H9 (cell line): ENCODE data around the gene SP4. TPM values are rescaled to one million over a fixed set of nuclear protein-coding genes. Genes with fewer than 3 reads are reported as not detected.

Experiments used
- DNase-seq: peaks from one replicate; pipeline ENCODE4 v3.0.0-alpha.2; 2017
- H2AFZ ChIP-seq: one replicate; pipeline ENCODE4 v1.6.1; 2013; ENCODE audit warnings: mild to moderate bottlenecking, low read length, control low read depth, moderate library complexity
- H2AK5ac ChIP-seq: 2 replicates; pipeline ENCODE4 v1.6.1; 2013; ENCODE audit warnings: low read length, control low read depth, mixed read lengths; ENCODE audit not compliant: insufficient read length
- H2BK120ac ChIP-seq: one replicate; pipeline ENCODE4 v1.6.1; 2013; ENCODE audit warnings: low read depth, mild to moderate bottlenecking, low read length, control low read depth, inconsistent platforms; ENCODE audit not compliant: poor library complexity, severe bottlenecking
- H2BK12ac ChIP-seq: 2 replicates; pipeline ENCODE4 v1.6.1; 2013; ENCODE audit warnings: low read length, control low read depth, mixed read lengths, low read depth; ENCODE audit not compliant: insufficient read length
- H2BK15ac ChIP-seq: 2 replicates; pipeline ENCODE4 v1.6.1; 2013; ENCODE audit warnings: low read depth, low read length, control low read depth
- H2BK20ac ChIP-seq: one replicate; pipeline ENCODE4 v1.6.1; 2013; ENCODE audit warnings: low read depth, mild to moderate bottlenecking, low read length, control low read depth, inconsistent platforms; ENCODE audit not compliant: poor library complexity, severe bottlenecking
- H2BK5ac ChIP-seq: 2 replicates; pipeline ENCODE4 v1.6.1; 2013; ENCODE audit warnings: low read length, control low read depth, mixed read lengths; ENCODE audit not compliant: insufficient read length
- H3K14ac ChIP-seq: 2 replicates; pipeline ENCODE4 v1.6.1; 2013; ENCODE audit warnings: low read length, control low read depth; ENCODE audit not compliant: insufficient read depth
- H3K18ac ChIP-seq: 2 replicates; pipeline ENCODE4 v1.6.1; 2013; ENCODE audit warnings: low read depth, mild to moderate bottlenecking, mixed read lengths, low read length, control low read depth; ENCODE audit not compliant: insufficient read length
- H3K23ac ChIP-seq: 2 replicates; pipeline ENCODE4 v1.6.1; 2013; ENCODE audit warnings: low read length, control low read depth, mixed read lengths, low read depth; ENCODE audit not compliant: insufficient read length
- H3K23me2 ChIP-seq: 2 replicates; pipeline ENCODE4 v1.6.1; 2013; ENCODE audit warnings: low read depth, mild to moderate bottlenecking, mixed read lengths, low read length, control low read depth; ENCODE audit not compliant: insufficient read length, poor library complexity, severe bottlenecking
- H3K27ac ChIP-seq: 2 replicates; pipeline ENCODE4 v1.5.1; 2013; ENCODE audit warnings: low read length, control low read depth, mixed read lengths, low read depth; ENCODE audit not compliant: insufficient read length
- H3K27me3 ChIP-seq: 2 replicates; pipeline ENCODE4 v1.6.1; 2013; ENCODE audit warnings: low read length, control low read depth, inconsistent platforms; ENCODE audit not compliant: insufficient read depth
- H3K4ac ChIP-seq: 2 replicates; pipeline ENCODE4 v1.6.1; 2013; ENCODE audit warnings: low read depth, mild to moderate bottlenecking, control low read depth, inconsistent platforms, low read length, moderate library complexity
- H3K4me1 ChIP-seq: 2 replicates; pipeline ENCODE4 v1.6.1; 2013; ENCODE audit warnings: low read length, control low read depth, inconsistent platforms; ENCODE audit not compliant: insufficient read depth
- H3K4me2 ChIP-seq: 2 replicates; pipeline ENCODE4 v1.6.1; 2013; ENCODE audit warnings: low read length, control low read depth, mixed read lengths; ENCODE audit not compliant: insufficient read length, insufficient read depth
- H3K56ac ChIP-seq: 2 replicates; pipeline ENCODE4 v1.6.1; 2013; ENCODE audit warnings: low read depth, mild to moderate bottlenecking, mixed read lengths, low read length, control low read depth; ENCODE audit not compliant: insufficient read length
- H3K79me1 ChIP-seq: 2 replicates; pipeline ENCODE4 v1.6.1; 2013; ENCODE audit warnings: low read depth, mild to moderate bottlenecking, moderate library complexity, low read length, control low read depth, inconsistent platforms; ENCODE audit not compliant: insufficient read depth, poor library complexity, severe bottlenecking
- H3K79me2 ChIP-seq: 2 replicates; pipeline ENCODE4 v1.6.1; 2013; ENCODE audit warnings: low read length, control low read depth, inconsistent platforms; ENCODE audit not compliant: insufficient read depth
- H3K9ac ChIP-seq: 2 replicates; pipeline ENCODE4 v1.6.1; 2013; ENCODE audit warnings: low read length, control low read depth, mixed read lengths; ENCODE audit not compliant: insufficient read length; ENCODE audit errors: extremely low read depth
- H3K9me3 ChIP-seq: one replicate; pipeline ENCODE4 v1.6.1; 2013; ENCODE audit warnings: low read depth, low read length, inconsistent platforms; ENCODE audit not compliant: control insufficient read depth
- H3T11ph ChIP-seq: one replicate; pipeline ENCODE4 v1.6.1; 2013; ENCODE audit warnings: mild to moderate bottlenecking, low read length, control low read depth, inconsistent platforms
- H4K20me1 ChIP-seq: one replicate; pipeline ENCODE4 v1.6.1; 2013; ENCODE audit not compliant: control insufficient read depth, insufficient read length, insufficient read depth
- H4K5ac ChIP-seq: 2 replicates; pipeline ENCODE4 v1.6.1; 2013; ENCODE audit warnings: low read depth, mild to moderate bottlenecking, mixed read lengths, low read length, control low read depth; ENCODE audit not compliant: insufficient read length
- H4K8ac ChIP-seq: replicated peaks from 2 replicates; pipeline ENCODE4 v1.6.1; 2013; ENCODE audit warnings: low read length, control low read depth, mixed read lengths, low read depth; ENCODE audit not compliant: insufficient read length
- H4K91ac ChIP-seq: 2 replicates; pipeline ENCODE4 v1.6.1; 2013; ENCODE audit warnings: low read depth, mild to moderate bottlenecking, moderate library complexity, mixed read lengths, low read length, control low read depth; ENCODE audit not compliant: insufficient read length
- H3K27ac Mint-ChIP-seq, 3 experiments: 2 replicates in 2 of 3; 3 replicates in 1 of 3; pipeline ENCODE4 v1.8.0; 2020 to 2021; ENCODE audit warnings: mixed read lengths in 3 of 3, mild to moderate bottlenecking in 1 of 3, moderate library complexity in 1 of 3
- H3K27me3 Mint-ChIP-seq: 2 replicates; pipeline ENCODE4 v1.8.0; 2021; ENCODE audit warnings: low read depth, mild to moderate bottlenecking, moderate library complexity, mixed read lengths
- H3K36me3 Mint-ChIP-seq, 3 experiments: 2 replicates in 2 of 3; 3 replicates in 1 of 3; pipeline ENCODE4 v1.8.0; 2020 to 2021; ENCODE audit warnings: low read depth in 3 of 3, mixed read lengths in 3 of 3; ENCODE audit not compliant: insufficient read depth in 1 of 3
- H3K4me1 Mint-ChIP-seq, 2 experiments: 2 replicates each; pipeline ENCODE4 v1.8.0; 2020; ENCODE audit warnings: mixed read lengths in 2 of 2
- H3K4me3 Mint-ChIP-seq, 2 experiments: 2 replicates in 1 of 2; 3 replicates in 1 of 2; pipeline ENCODE4 v1.8.0; 2020 to 2021; ENCODE audit warnings: mild to moderate bottlenecking in 2 of 2, mixed read lengths in 2 of 2, moderate library complexity in 1 of 2
- H3K9me3 Mint-ChIP-seq, 2 experiments: 2 replicates in 1 of 2; 3 replicates in 1 of 2; pipeline ENCODE4 v1.8.0; 2020; ENCODE audit warnings: mild to moderate bottlenecking in 2 of 2, mixed read lengths in 2 of 2, moderate library complexity in 1 of 2
- WGBS: extraction: QIAGEN DNeasy Blood & Tissue Kit; methylation state at CpG from one replicate; pipeline ENCODE4 v1.1.7; 2013; ENCODE audit warnings: missing lambda C conversion rate, low lambda C conversion rate, mixed read lengths; ENCODE audit not compliant: insufficient read length; ENCODE audit errors: extremely low coverage; 5-methylcytosine and 5-hydroxymethylcytosine counted together
- total RNA-seq: library from RNA; stranded (reverse); gene quantifications from 2 replicates; pipeline ENCODE4 v1.2.1, GENCODE V29; 2021
- TF ChIP-seq, protein P1 (sequence below): fragments of 200-600 bp; sonication (generic); conservative IDR thresholded peaks from 3 replicates; pipeline ENCODE4 v1.8.0; 2021; ENCODE audit warnings: antibody characterized with exemption, mild to moderate bottlenecking

Gene SP4
- total RNA-seq, 1 experiment from 2014 or later: 19.4 TPM

DNA sequence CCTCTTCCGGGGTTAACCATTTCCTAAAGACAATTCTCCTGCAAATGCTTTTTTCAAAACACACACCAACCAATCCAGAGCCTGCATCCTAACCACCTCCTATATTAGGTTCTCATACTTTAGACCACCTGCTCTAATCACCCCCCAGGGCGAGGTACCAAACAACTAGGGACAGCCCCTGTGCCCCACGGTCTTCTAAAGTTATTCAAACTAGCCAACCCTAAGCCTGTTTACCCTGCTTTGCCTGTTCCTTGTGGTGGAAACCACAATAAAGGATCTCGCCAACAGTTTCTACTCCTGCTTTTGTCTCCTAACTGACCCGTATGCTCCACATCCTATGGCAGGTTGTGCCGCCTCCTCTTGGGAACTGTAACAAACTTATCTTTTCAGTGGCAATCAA is 21.1 kb downstream of the SP4 start:
- Histone ChIP-seq H3K4me1 (no peaks in the 10 kb centered on the region), H2AK5ac (no peak overlapping the region), H3K23ac (no peak overlapping the region), H2AFZ (no peak overlapping the region), H3K14ac (no peak overlapping the region), H3K27me3 (no peaks in the 10 kb centered on the region), H3K18ac (no peak overlapping the region), H3K4ac (no peak overlapping the region), H3T11ph (no peak overlapping the region), H3K56ac (no peak overlapping the region), H3K9ac (no peak overlapping the region), H2BK5ac (no peak overlapping the region), H3K27ac (no peak overlapping the region), H2BK120ac (no peak overlapping the region), H2BK12ac (no peak overlapping the region), H4K8ac (no peak overlapping the region), H3K4me2 (no peak overlapping the region), H2BK15ac (no peak overlapping the region), H3K9me3 (peaks cover 24% of the 10 kb centered on the region), H4K5ac (no peak overlapping the region), H4K91ac (no peak overlapping the region), H3K79me2 (no peaks in the 10 kb centered on the region; the same call in 1 of the 2 replicates), H3K23me2 (no peaks in the 10 kb centered on the region), H4K20me1 (no peaks in the 10 kb centered on the region), H2BK20ac (no peak overlapping the region), H3K79me1 (peaks cover 7% of the 10 kb centered on the region)
- no peak overlapping the region for H3K4me3 Mint-ChIP-seq
- no CpG with 5 or more reads among the region's 6 CpGs for WGBS
- H3K4me1 Mint-ChIP-seq: peaks cover 6 to 10% of the 10 kb centered on the region in 2 experiments; a peak in 3 of 4 replicates
- TF ChIP-seq, protein P1, sequence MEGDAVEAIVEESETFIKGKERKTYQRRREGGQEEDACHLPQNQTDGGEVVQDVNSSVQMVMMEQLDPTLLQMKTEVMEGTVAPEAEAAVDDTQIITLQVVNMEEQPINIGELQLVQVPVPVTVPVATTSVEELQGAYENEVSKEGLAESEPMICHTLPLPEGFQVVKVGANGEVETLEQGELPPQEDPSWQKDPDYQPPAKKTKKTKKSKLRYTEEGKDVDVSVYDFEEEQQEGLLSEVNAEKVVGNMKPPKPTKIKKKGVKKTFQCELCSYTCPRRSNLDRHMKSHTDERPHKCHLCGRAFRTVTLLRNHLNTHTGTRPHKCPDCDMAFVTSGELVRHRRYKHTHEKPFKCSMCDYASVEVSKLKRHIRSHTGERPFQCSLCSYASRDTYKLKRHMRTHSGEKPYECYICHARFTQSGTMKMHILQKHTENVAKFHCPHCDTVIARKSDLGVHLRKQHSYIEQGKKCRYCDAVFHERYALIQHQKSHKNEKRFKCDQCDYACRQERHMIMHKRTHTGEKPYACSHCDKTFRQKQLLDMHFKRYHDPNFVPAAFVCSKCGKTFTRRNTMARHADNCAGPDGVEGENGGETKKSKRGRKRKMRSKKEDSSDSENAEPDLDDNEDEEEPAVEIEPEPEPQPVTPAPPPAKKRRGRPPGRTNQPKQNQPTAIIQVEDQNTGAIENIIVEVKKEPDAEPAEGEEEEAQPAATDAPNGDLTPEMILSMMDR: no peak
- no peaks in the 10 kb centered on the region for H3K27me3 Mint-ChIP-seq
- H3K27ac Mint-ChIP-seq: peak overlapping the region in 2 of 3 experiments; percentile 64 to 80; a peak in 2 of 7 replicates
- H3K36me3 Mint-ChIP-seq: peaks cover 65 to 79% (median 69%) of the 10 kb centered on the region in 3 experiments
- peaks cover 31 to 50% of the 10 kb centered on the region in 2 experiments for H3K9me3 Mint-ChIP-seq
- no peak for DNase-seq
